ENCODE results near the gene ADIPOR2.

Gene ADIPOR2

GRCh38 chr12:1676043-1676442 is 14.8 kb upstream of the ADIPOR2 start:
- TF ChIP-seq MAX (IDR thresholded peaks at IDR 0.05): no peak
- no peak for TF ChIP-seq EP300 (IDR thresholded peaks at IDR 0.05; ENCODE audit: borderline replicate concordance)
- no peak for TF ChIP-seq CREB1 (IDR thresholded peaks at IDR 0.05; ENCODE audit: low read depth)
- TF ChIP-seq TAF1 (IDR thresholded peaks at IDR 0.05; ENCODE audit: low read depth): no peak
- no peak for TF ChIP-seq USF1 (IDR thresholded peaks at IDR 0.05)
- TF ChIP-seq RAD21 (IDR thresholded peaks at IDR 0.05; ENCODE audit: low read depth): no peak
- TF ChIP-seq TEAD4 (IDR thresholded peaks at IDR 0.05): no peak
- TF ChIP-seq NFIC (IDR thresholded peaks at IDR 0.05): no peak
- no peak for TF ChIP-seq FOXM1 (IDR thresholded peaks at IDR 0.05; ENCODE audit: borderline replicate concordance, low read depth)
- TF ChIP-seq TCF12 (IDR thresholded peaks at IDR 0.05; ENCODE audit: low read depth): no peak
- TF ChIP-seq YY1 (IDR thresholded peaks at IDR 0.05; ENCODE audit: low read depth): no peak
- TF ChIP-seq CEBPB (IDR thresholded peaks at IDR 0.05): no peak
- no peak for TF ChIP-seq EGR1 (IDR thresholded peaks at IDR 0.05)
- TF ChIP-seq REST (IDR thresholded peaks at IDR 0.05; ENCODE audit: low read depth): no peak
- no peak for TF ChIP-seq ZBTB7A (IDR thresholded peaks at IDR 0.05; ENCODE audit: low read depth)

GRCh38 chr12:1680804-1681492 is 9.9 kb upstream of the ADIPOR2 start:
- TF ChIP-seq USF1 (IDR thresholded peaks at IDR 0.05) (no peak), EP300 (IDR thresholded peaks at IDR 0.05; ENCODE audit: borderline replicate concordance) (no peak), TAF1 (IDR thresholded peaks at IDR 0.05; ENCODE audit: low read depth) (no peak), TCF12 (IDR thresholded peaks at IDR 0.05; ENCODE audit: low read depth) (no peak), MAX (IDR thresholded peaks at IDR 0.05) (no peak), EGR1 (IDR thresholded peaks at IDR 0.05) (no peak)

- TF ChIP-seq MAX (IDR thresholded peaks at IDR 0.05) (no peak), FOXM1 (IDR thresholded peaks at IDR 0.05; ENCODE audit: borderline replicate concordance, low read depth) (no peak), NFIC (IDR thresholded peaks at IDR 0.05) (no peak), CEBPB (IDR thresholded peaks at IDR 0.05) (no peak), USF1 (IDR thresholded peaks at IDR 0.05) (no peak), EP300 (IDR thresholded peaks at IDR 0.05; ENCODE audit: borderline replicate concordance) (no peak), EGR1 (IDR thresholded peaks at IDR 0.05) (no peak), CREB1 (IDR thresholded peaks at IDR 0.05; ENCODE audit: low read depth) (no peak), ZBTB7A (IDR thresholded peaks at IDR 0.05; ENCODE audit: low read depth) (no peak), TEAD4 (IDR thresholded peaks at IDR 0.05) (no peak), YY1 (IDR thresholded peaks at IDR 0.05; ENCODE audit: low read depth) (no peak), TCF12 (IDR thresholded peaks at IDR 0.05; ENCODE audit: low read depth) (no peak), RAD21 (IDR thresholded peaks at IDR 0.05; ENCODE audit: low read depth) (no peak), REST (IDR thresholded peaks at IDR 0.05; ENCODE audit: low read depth) (no peak), TAF1 (IDR thresholded peaks at IDR 0.05; ENCODE audit: low read depth) (no peak)
Measured at GRCh38 chr12:1681493-1681807, 9.4 kb upstream of the ADIPOR2 start.

GRCh38 chr12:1688086-1688710 is 2.7 kb upstream of the ADIPOR2 start:
- TF ChIP-seq USF1 (IDR thresholded peaks at IDR 0.05): no peak
- TF ChIP-seq RAD21 (IDR thresholded peaks at IDR 0.05; ENCODE audit: low read depth): no peak
- TF ChIP-seq ZBTB7A (IDR thresholded peaks at IDR 0.05; ENCODE audit: low read depth): no peak
- TF ChIP-seq FOXM1 (IDR thresholded peaks at IDR 0.05; ENCODE audit: borderline replicate concordance, low read depth): no peak
- no peak for TF ChIP-seq YY1 (IDR thresholded peaks at IDR 0.05; ENCODE audit: low read depth)
- TF ChIP-seq REST (IDR thresholded peaks at IDR 0.05; ENCODE audit: low read depth): no peak
- TF ChIP-seq TAF1 (IDR thresholded peaks at IDR 0.05; ENCODE audit: low read depth): no peak
- TF ChIP-seq EP300 (IDR thresholded peaks at IDR 0.05; ENCODE audit: borderline replicate concordance): no peak
- no peak for TF ChIP-seq MAX (IDR thresholded peaks at IDR 0.05)
- no peak for TF ChIP-seq CREB1 (IDR thresholded peaks at IDR 0.05; ENCODE audit: low read depth)
- no peak for TF ChIP-seq TCF12 (IDR thresholded peaks at IDR 0.05; ENCODE audit: low read depth)
- no peak for TF ChIP-seq NFIC (IDR thresholded peaks at IDR 0.05)
- TF ChIP-seq EGR1 (IDR thresholded peaks at IDR 0.05): no peak
- no peak for TF ChIP-seq CEBPB (IDR thresholded peaks at IDR 0.05)
- no peak for TF ChIP-seq TEAD4 (IDR thresholded peaks at IDR 0.05)
